ENCODE results near the gene MMP25. TPM values are rescaled to one million over a fixed set of nuclear protein-coding genes. Genes with fewer than 3 reads are reported as not detected.

MMP25 gene
- total and polyA plus RNA-seq, 9 of the 15 experiments (the other 6 are each of a cell fraction or from before 2014, with no cell fraction given) = 0.03 to 0.04 TPM; not detected in 7

GRCh38 chr16:3004781-3005284 is 41.5 kb upstream of the MMP25 start (continued):
- no peak for TF ChIP-seq MEF2A (IDR thresholded peaks at IDR 0.05; ENCODE audit: control insufficient read depth, low read depth, low read length)
- TF ChIP-seq CBFA2T2 (conservative IDR thresholded peaks at IDR 0.05) = no peak
- no peak for TF ChIP-seq ZBTB49 (CRISPR knock-in tag; IDR thresholded peaks at IDR 0.05; ENCODE audit: borderline replicate concordance)
- peak; percentile 93 for TF ChIP-seq HMBOX1 (IDR thresholded peaks at IDR 0.05)
- peak; percentile 57; the same call in 1 of the 2 replicates for TF ChIP-seq MTA1 (IDR thresholded peaks at IDR 0.05; ENCODE audit: borderline replicate concordance)
- no peak for TF ChIP-seq CHD2 (IDR thresholded peaks at IDR 0.05; ENCODE audit: low read depth, low read length)
- TF ChIP-seq TEAD1 (CRISPR knock-in tag; IDR thresholded peaks at IDR 0.05) = no peak
- TF ChIP-seq TAF1 (IDR thresholded peaks at IDR 0.05; ENCODE audit: control insufficient read depth, extremely low read depth, insufficient read depth, low read length, severe bottlenecking) = no peak
- peak; percentile 92 for TF ChIP-seq EGR1 (conservative IDR thresholded peaks at IDR 0.05)
- TF ChIP-seq E2F8 (IDR thresholded peaks at IDR 0.05; ENCODE audit: low read depth, partially characterized antibody) = peak; percentile 24
- TF ChIP-seq DPF2 (IDR thresholded peaks at IDR 0.05) = peak; percentile 75
- no peak for TF ChIP-seq TOE1 (IDR thresholded peaks at IDR 0.05; ENCODE audit: borderline replicate concordance)
- no peak for TF ChIP-seq TOE1 (CRISPR knock-in tag; IDR thresholded peaks at IDR 0.05; ENCODE audit: borderline replicate concordance, low read depth)
- TF ChIP-seq STAT6 (CRISPR knock-in tag; IDR thresholded peaks at IDR 0.05) = no peak
- TF ChIP-seq SUPT5H (IDR thresholded peaks at IDR 0.05) = peak; percentile 53
- peak; percentile 32; the same call in 1 of the 2 replicates for TF ChIP-seq SP1 (CRISPR knock-in tag; IDR thresholded peaks at IDR 0.05)
- TF ChIP-seq ATF3 (IDR thresholded peaks at IDR 0.05) = no peak
- no peak for TF ChIP-seq ATF3 (CRISPR knock-in tag; conservative IDR thresholded peaks at IDR 0.05)
- TF ChIP-seq SMARCA4 (IDR thresholded peaks at IDR 0.05) = peak; percentile 57
- peak; percentile 32; the same call in 1 of the 2 replicates for TF ChIP-seq FOSL1 (tag; conservative IDR thresholded peaks at IDR 0.05)

Measured in K562 (cell line).